Hippocampal formation (tissue), 2 donors: ENCODE data around the gene MBD1.
A peak's percentile ranks its signal among the peaks of the same experiment; 100 is the strongest.
"Not testable (repeated sequence)": the region's sequence is repeated elsewhere in the genome, so short reads cannot be mapped to it uniquely, and the experiment has no call there.

Source experiments
- DNase-seq, 2 donors: peaks; one replicate each; lab custom pipeline; 2025; lab: John Stamatoyannopoulos, UW

MBD1 gene

DNA sequence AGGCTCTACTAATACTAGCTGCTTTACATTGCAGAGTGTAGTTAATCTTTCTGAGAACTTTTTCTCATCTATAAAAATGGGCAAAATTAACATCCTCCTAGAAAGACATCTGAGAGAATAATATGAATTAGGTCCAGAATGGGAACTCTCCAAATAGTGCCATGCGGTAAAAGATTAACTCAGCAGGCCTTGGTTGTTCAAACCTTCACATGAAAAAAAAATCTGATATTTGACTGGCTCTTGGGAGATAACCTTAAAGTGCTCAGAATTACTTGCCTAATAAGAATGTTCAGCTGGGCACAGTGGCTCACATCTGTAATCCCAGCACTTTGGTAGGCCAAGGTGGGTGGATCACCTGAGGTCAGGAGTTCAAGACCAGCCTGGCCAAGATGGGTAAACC is 11.7 kb upstream of the MBD1 start:
- DNase-seq, result no peak

DNA sequence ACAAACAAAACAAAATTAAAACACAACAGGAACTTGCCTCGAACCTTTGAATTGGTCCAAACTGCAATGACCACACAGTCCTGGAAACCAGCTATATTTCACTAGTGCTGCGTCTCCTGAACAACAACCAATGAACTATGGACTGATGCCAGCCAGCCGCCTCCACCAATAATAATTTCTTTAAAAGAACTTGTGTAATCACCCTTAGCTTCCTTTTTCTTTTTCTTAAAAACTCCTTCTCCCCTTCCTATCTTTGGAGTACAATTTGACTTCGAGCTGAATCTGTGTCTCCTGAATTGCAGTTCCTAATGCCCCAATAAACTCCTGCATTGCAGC is 7.8 kb upstream of the MBD1 start:
- no peak for DNase-seq

GRCh38 chr18:50288348-50289107 is 7.2 kb upstream of the MBD1 start:
- DNase-seq, result not testable (repeated sequence)

DNA sequence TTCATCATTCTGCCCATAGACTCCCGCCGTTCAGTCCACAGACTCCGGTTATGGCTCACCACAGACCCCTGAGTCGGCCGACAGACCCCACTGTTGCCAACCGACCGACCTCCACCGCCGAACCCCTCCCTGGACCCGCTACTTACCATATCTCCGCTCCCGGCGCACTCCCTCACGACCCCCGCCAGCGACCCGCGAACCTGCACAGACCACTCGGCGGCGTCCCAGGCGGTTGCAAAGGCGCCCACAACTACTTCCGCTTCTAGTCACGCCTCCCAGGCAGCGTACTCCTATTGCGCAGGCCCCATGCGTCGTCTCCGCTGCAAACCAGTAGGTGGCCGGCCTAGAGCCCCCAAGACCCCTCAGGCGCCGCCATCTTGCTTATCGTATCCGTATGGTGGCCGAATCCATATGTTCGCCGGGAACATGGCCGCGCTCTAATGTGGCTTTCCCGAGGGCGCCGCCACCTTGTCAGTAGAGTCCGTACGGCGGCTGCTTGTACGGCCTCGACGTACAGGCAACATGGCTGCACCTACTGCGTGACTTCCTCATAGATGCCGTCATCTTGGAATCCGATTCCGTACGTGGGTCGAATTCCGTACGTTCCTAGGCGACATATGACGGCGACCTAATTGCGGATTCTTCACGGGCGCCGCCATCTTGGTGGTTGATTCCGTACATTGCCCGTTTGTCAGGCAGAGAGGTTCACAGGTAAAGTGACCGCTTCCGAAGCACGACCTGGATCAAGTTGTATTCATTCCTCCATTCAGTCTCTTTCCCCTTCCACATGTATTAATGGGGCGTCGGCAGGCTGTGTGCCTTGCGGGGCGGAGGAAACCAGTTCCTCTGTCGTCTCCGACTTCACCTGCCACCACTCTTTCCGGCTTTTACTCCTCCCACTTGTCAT is 6.4 kb upstream of the MBD1 start, which contains the start of gene CXXC1:
Gene CXXC1 (minus strand): TSS at position 252 of the 907 bp plus-strand sequence. CDS start 103 bp downstream, at position 149.
- peak; percentile 98 to 99 for DNase-seq

DNA sequence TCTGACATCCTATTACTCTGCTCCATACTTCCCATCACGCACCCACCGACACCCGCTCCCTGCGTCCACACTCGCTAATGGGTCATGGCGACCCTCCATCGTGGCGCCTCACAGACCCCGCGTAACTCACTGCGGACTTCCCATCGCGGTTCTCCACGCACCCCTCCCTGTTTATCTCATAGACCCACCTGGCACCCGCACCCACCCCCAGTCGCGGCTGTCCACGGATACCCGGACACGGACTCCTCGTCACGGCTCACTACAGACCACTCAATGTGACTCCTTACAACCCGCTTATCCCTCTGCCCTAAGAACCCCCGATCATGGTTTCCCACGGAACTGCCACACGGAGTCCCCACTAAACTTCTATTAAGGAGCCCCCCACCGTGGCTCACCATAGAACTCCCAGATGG is 5.7 kb upstream of the MBD1 start:
- no peak for DNase-seq

DNA sequence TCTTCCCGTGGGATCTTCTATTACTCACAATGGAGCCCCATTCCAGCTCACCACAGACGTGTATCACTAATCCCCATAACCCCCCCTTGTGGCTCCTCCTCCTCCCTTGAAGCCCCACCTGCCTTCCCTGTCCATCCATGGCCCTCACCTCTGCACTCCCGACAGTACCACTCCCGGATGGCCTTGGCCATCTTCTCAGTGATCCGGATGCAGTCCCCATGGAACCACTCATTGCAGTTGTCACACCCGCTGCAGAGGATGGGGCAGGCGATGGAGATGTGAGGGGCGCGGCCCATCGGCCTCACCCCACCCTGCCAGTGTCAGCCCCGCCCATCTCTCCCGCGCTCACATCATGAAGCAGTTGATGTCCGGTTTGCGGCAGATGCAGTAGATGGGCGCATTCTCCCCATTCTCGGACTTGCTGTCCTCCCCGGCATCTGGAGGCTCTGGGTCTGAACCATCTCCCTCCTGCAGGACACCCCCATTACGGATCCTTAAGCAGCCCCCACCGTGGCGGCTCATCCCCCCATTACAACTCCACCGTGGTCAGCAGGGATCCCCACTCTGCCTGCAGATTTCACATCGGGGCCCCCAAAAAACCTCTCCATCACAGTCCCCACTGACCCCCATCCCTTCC is 5.2 kb upstream of the MBD1 start:
- no peak for DNase-seq

GRCh38 chr18:50285631-50286321 is 4.5 kb upstream of the MBD1 start:
- no peak for DNase-seq

DNA sequence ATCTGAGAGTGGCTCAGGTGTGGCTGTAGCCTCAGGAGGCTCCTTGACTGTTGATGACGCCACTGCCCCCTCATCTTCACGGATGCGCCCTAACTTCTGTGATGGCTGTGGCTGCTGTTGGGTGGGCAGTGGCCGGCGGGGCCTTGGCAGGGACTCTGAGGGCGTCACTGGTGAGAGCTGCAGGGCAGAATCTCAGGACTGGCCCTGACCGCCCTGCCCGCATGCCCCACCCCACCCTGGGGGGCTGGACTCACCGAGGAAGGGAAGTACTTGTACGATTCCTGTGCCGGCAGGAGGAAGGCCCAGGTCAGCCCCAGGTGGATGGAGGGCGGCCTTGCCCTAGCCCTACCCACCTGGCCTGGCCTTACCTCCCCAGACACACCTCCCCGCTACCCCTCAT is 3.7 kb upstream of the MBD1 start:
- DNase-seq, result no peak

GRCh38 chr18:50284255-50284885 is 3.0 kb upstream of the MBD1 start:
- no peak for DNase-seq

DNA sequence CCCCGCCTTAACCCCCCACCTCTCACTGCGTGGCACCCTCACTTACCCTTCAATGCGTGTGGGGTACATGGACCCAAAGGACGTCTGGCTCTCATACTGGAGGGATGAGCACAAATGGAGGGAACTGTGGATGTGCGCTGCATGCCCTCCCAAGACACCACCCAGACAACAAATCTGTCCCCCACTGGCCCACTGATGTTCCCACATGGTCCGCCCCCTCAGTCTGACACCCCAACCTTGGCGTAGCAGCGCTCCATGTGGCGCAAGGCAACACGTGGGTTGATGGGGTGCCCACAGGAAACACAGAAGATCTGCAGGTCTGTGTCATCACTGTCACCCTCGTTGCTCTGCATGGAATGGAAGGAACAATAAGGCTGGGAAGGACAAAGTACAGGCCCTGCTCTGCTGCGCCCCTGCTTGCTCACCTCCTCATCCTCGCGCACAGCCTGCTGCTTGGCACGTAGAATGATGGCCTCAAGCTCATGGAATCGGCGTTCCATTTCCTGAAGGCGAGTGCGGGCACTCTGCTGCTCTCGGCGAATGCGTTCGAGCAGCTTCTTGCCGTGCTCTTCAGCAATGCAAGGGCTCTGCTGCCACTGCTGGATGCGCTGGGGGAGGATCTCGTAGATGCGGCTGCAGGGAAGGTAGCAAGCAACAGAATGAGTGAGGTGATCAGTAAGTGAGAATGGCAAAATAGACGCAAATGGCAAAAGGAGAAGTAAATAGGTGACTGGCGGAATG is 2.3 kb upstream of the MBD1 start:
- DNase-seq, result no peak

GRCh38 chr18:50282521-50283335 is 1.4 kb upstream of the MBD1 start:
- no peak for DNase-seq

DNA sequence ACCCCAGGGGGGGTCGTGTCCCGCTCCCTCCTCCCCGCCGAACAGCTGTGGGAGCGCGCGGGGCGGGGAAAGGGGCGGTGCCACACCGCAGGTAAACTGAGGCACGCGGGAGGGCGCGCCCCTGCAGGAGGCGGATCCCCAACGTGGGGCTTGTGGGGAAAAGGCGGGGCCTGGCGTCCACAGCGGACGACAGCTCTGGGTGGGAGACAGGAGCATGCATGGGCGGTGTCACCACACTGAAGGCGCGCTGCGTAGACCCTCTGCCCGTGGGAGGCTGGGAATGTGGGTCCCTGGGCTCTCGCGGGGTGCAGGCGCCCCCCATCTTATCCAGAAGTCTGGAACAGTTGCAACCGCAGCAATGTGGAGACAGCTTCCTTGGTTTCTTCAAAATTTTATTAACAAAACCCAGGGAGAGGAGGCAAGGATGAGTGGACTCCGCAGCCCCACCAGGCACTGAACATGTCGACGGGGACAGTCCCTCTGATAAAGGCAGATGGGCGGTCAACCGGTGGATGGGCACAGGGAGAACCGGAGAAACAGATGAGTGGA is 723 bp upstream of the MBD1 start:
- no peak for DNase-seq

DNA sequence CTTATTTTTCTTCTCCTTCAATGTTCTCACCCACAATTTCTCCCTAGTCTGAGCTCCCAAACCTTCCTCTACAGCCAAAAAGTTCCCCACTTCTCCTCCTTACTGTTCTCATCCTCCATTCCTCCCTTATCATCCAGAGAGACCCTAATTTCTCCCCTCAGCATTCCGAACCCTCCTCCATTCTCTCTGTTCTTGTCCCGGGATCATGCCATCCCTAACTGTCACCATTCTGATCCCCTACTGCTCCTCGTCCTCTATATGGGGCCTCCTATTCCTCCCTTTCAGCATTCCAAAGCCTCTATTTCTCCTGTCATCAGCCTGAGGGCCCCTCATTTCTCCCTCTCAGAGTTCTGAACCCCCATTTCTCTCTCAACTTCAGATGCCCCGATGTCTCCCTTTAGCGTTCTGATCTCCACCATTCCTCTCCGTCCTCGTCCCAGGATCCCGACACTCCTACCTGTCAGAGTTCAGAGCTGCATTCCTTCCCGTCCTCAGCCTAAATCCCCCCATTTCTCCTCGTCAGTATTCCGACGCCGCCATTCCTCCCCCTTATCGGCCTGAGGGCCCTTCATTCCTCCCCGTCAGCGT is 522 bp downstream of the MBD1 start:
- DNase-seq, result no peak

DNA sequence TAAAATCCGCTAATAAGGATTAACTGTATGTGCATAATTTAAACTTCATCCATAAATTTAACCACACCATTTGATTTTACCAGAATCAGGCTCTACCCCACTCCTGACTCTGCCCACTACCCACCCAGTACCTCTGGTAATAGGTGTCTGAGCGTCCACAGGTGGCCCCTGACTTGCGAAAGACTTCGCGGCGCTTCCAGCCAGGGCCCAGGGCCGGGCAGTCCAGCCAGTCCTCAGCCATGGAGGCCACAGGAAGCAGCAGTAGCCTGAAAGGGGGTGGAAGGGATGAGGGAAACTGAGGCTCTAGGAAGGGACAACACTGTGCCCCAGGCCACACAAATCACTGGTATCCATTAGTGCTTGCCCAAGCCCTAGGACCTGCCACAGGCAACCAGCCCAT is 1.6 kb downstream of the MBD1 start:
- DNase-seq, result no peak

GRCh38 chr18:50277942-50278341 is 3.4 kb downstream of the MBD1 start:
- no peak for DNase-seq

- DNase-seq, result no peak
Observed at GRCh38 chr18:50276452-50276851, 4.9 kb downstream of the MBD1 start.

DNA sequence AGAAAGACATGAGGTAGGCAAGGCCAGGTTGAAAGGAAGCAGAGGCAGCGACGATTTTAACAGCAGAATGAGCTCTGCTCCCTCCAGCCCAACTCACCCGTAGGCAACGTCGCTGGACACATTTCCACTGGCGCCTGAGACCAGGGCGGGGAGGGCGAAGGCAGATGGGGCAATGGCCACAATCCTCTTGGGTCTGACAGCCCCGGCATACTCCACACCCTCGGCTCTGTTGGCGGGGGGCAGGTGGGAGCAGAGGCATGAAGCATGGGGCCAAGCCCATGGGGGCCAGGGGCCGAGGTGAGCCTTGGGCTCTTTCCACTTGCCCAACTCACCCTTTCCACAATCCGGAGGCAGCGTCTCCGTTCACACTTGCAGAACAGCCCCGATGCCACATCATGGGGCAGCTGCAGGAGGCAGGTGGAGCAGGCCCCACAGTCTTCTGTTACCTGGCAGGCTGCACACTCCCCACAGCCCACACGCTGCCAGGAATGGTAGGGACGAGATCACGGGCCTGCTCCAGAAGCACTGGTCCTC is 5.8 kb downstream of the MBD1 start:
- no peak for DNase-seq

DNA sequence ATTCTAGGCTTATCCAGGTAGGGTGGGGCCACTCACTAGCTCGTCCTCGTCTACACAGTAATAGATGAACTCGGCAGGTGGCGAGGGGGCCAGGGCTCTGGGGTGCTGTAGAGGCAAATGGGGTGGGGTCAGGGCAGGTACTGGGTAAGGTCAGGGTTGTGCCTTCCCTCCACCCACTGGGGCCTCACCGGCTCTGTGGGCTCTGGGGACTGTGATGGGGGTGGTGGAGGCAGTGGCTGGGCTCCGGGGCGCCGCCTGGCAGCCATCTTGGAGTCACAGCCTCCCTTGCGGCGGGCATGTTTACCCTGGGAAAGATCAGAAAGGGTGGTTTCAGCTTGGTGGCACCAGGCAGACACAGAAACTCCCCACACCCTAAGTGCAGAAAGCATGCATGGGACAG is 6.4 kb downstream of the MBD1 start:
- no peak for DNase-seq

DNA sequence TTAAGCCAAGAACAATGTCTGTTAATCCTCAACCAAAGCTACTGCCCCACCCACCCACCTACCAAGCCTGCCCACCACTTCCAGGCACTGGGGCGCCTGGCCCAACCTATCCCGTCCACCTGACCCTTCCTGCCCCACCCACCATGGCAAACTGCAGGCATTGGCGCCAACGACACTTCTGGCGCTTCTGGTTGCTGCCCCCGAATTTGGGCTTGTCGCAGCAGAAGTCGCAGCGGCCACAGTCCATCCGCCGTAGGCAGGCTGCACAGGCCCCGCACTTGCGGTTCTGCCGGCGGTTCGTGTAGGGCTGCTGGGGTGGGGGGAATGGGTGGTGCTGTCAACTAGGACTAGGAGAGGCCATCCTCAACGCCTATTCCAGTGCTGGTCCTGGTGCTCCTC is 7.3 kb downstream of the MBD1 start:
- no peak for DNase-seq
